Retinal pigment epithelial cell (primary cell): Measurements from ENCODE around the gene RPTOR.
"Not testable (repeated sequence)": the region's sequence is repeated elsewhere in the genome, so short reads cannot be mapped to it uniquely, and the experiment has no call there.

Experiments used
- DNase-seq: peaks from one replicate; pipeline ENCODE4 v3.0.0-alpha.2; 2010; ENCODE audit warnings: low read depth
- H3K4me3 ChIP-seq: 2 replicates; pipeline ENCODE4 v1.5.1; 2011; ENCODE audit warnings: mild to moderate bottlenecking, low read length, control low read depth, moderate library complexity
- TF ChIP-seq, protein P1 (sequence below): conservative IDR thresholded peaks from 2 replicates; pipeline ENCODE4 v1.5.1; 2011; ENCODE audit warnings: low read depth, low read length, control low read depth, inconsistent platforms

The RPTOR gene

DNA sequence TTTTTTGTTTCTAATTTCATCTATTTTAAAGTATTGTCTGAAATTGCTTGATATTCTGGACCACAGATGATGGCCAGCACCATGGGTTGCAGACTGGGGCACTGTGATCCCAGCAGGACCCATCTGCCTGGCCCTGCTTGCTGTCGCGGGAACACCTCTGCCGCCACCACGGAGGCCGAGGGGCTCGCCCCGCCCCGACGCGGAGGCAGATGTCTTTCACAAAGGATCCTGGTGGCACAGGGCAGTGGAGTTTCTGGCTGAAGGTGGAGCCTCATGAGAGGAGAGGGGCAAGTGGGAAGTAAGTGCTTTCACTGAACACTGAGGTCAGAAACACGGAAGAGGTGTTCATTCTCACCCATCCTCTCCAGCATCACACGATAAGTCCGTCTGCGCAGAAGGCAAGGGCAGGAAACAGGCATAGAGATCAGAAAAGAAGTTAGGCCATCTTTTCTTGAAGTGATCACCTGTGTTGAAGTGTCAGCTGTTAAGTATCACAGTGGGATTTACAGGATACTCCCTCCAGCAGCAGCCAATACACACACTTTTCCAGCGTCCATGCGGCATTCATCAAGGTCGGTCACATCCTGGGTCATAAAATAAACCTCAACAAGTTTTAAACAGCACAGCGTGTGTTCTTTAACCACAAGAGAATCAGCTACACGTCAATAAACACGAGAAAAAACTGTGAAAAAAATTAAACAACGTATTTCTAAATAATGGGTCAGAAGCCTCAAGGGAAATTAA, 194.5 kb downstream of the RPTOR start:
- no peak overlapping the region for H3K4me3 ChIP-seq
- TF ChIP-seq, protein P1, sequence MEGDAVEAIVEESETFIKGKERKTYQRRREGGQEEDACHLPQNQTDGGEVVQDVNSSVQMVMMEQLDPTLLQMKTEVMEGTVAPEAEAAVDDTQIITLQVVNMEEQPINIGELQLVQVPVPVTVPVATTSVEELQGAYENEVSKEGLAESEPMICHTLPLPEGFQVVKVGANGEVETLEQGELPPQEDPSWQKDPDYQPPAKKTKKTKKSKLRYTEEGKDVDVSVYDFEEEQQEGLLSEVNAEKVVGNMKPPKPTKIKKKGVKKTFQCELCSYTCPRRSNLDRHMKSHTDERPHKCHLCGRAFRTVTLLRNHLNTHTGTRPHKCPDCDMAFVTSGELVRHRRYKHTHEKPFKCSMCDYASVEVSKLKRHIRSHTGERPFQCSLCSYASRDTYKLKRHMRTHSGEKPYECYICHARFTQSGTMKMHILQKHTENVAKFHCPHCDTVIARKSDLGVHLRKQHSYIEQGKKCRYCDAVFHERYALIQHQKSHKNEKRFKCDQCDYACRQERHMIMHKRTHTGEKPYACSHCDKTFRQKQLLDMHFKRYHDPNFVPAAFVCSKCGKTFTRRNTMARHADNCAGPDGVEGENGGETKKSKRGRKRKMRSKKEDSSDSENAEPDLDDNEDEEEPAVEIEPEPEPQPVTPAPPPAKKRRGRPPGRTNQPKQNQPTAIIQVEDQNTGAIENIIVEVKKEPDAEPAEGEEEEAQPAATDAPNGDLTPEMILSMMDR = no peak
- DNase-seq = no peak

DNA sequence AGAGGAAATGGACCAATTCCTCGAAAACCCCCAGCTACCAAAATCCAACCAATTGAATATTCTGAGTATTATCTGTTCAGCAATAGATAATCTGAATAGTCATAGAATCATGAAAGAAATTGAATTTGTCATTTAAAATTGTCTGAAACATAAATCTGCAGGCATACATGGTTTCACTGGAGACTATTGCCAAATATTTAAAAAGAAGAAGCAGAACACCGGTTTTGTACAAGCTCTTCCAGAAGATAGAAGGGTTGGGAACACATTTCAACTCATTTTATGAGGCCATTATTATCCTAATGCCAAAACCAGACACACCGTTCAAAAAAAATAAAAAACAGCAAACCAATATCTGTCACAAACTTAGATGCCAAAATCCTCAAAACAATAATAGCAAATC, 195.5 kb downstream of the RPTOR start:
- no peak overlapping the region for H3K4me3 ChIP-seq
- DNase-seq = no peak

GRCh38 chr17:80742091-80742490, 197.5 kb downstream of the RPTOR start:
- H3K4me3 ChIP-seq = no peak overlapping the region
- TF ChIP-seq, protein P1 = no peak
- DNase-seq = no peak

More for the DNA sequence above, 195.5 kb downstream of the RPTOR start:
- TF ChIP-seq, protein P1 = no peak

GRCh38 chr17:80742581-80743180, 198.0 kb downstream of the RPTOR start:
- DNase-seq = no peak
- TF ChIP-seq, protein P1 = no peak
- H3K4me3 ChIP-seq = no peak overlapping the region

DNA sequence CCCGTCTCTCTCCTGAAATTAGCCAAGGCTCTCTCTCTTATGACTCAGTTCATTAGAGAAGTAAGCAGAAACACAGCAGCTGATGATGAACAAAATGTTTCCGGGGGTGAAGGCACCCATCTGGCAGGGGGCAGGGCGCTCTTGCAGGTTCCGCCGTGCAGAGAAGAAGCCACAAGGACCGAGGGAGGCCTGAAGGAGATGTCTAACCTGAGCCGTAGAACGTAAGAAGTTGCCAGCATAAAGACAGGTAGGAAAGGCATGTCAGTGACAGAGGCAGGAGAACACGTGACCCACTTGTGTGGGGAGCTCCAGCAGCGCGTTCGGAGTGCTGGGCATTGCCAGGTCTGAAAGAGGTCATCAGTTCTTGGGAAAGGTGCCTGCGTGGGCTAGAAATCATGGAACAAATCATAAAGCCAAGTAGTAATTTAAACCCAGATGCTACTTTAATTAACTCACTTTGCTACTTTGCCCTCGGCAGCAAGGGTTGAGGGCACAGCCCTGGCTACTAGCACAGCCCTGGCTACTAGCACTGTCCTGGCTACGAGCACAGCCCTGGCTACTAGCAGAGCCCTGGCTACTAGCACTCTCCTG, 198.6 kb downstream of the RPTOR start:
- no peak overlapping the region for H3K4me3 ChIP-seq
- no peak for DNase-seq
- TF ChIP-seq, protein P1 = no peak

DNA sequence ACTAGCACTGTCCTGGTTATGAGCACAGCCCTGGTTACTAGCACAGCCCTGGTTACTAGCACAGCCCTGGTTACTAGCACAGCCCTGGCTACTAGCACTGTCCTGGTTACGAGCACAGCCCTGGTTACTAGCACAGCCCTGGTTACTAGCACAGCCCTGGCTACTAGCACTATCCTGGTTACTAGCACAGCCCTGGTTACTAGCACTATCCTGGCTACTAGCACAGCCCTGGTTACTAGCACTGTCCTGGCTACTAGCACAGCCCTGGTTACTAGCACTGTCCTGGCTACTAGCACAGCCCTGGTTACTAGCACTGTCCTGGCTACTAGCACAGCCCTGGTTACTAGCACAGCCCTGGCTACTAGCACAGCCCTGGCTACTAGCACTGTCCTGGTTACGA, 199.3 kb downstream of the RPTOR start:
- H3K4me3 ChIP-seq, DNase-seq: not testable (repeated sequence)

DNA sequence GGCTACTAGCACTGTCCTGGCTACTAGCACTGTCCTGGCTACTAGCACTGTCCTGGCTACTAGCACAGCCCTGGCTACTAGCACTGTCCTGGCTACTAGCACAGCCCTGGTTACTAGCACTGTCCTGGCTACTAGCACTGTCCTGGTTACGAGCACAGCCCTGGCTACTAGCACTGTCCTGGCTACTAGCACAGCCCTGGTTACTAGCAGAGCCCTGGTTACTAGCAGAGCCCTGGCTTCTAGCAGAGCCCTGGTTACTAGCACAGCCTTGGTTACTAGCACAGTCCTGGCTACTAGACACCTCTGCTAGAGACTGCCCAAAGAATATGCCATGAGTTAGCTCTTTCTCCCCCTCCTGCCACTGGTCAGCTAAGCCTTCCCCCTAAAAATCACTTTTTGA, 200.1 kb downstream of the RPTOR start:
- not testable (repeated sequence) for DNase-seq, H3K4me3 ChIP-seq

- TF ChIP-seq, protein P1 = no peak
- no peak overlapping the region for H3K4me3 ChIP-seq
- DNase-seq = no peak
These were observed 200.5 kb downstream of the RPTOR start for GRCh38 chr17:80745183-80745582.
